ENCODE data around the gene HOXD3.

Gene HOXD3

GRCh38 chr2:176178757-176179295 is 21.7 kb downstream of the HOXD3 start:
- no peak overlapping the region for H3K4me3 Mint-ChIP-seq
- no peak overlapping the region for H3K27ac Mint-ChIP-seq (ENCODE audit: low read depth)
- no peaks in the 10 kb centered on the region for H3K9me3 Mint-ChIP-seq
- H3K4me1 Mint-ChIP-seq, result peaks cover 6% of the 10 kb centered on the region
- DNase-seq (ENCODE audit: low spot score in 2 of 2), result no peak
- H3K27me3 Mint-ChIP-seq, result peaks cover 93% of the 10 kb centered on the region
- ATAC-seq (replicated peaks; ENCODE audit: extremely low read depth, poor library complexity, severe bottlenecking), result no peak
- peaks cover 3% of the 10 kb centered on the region for H3K36me3 Mint-ChIP-seq (ENCODE audit: insufficient read depth)

- Mint-ChIP-seq H3K36me3 (ENCODE audit: insufficient read depth) (peaks cover 2% of the 10 kb centered on the region), H3K4me1 (no peaks in the 10 kb centered on the region), H3K4me3 (no peak overlapping the region), H3K27ac (ENCODE audit: low read depth) (no peak overlapping the region), H3K9me3 (no peaks in the 10 kb centered on the region), H3K27me3 (peaks cover 92% of the 10 kb centered on the region)
- ATAC-seq (replicated peaks; ENCODE audit: extremely low read depth, poor library complexity, severe bottlenecking), result no peak
- DNase-seq (ENCODE audit: low spot score in 2 of 2), result no peak
Observed at GRCh38 chr2:176181551-176181950, 24.4 kb downstream of the HOXD3 start.

- ATAC-seq (replicated peaks; ENCODE audit: extremely low read depth, poor library complexity, severe bottlenecking) (no peak), DNase-seq (ENCODE audit: low spot score in 2 of 2) (no peak)
- peaks cover 3% of the 10 kb centered on the region for H3K36me3 Mint-ChIP-seq (ENCODE audit: insufficient read depth)
- no peak overlapping the region for H3K4me3 Mint-ChIP-seq
- no peaks in the 10 kb centered on the region for H3K9me3 Mint-ChIP-seq
- no peak overlapping the region for H3K27ac Mint-ChIP-seq (ENCODE audit: low read depth)
- H3K4me1 Mint-ChIP-seq, result peaks cover 6% of the 10 kb centered on the region
- H3K27me3 Mint-ChIP-seq, result peaks cover 92% of the 10 kb centered on the region
Observed at GRCh38 chr2:176182671-176183070, 25.6 kb downstream of the HOXD3 start.

GRCh38 chr2:176184749-176185148 is 27.6 kb downstream of the HOXD3 start:
- Mint-ChIP-seq H3K36me3 (ENCODE audit: insufficient read depth) (peaks cover 3% of the 10 kb centered on the region), H3K27ac (ENCODE audit: low read depth) (no peak overlapping the region), H3K27me3 (peaks cover 86% of the 10 kb centered on the region), H3K4me3 (no peak overlapping the region), H3K4me1 (peaks cover 19% of the 10 kb centered on the region), H3K9me3 (no peaks in the 10 kb centered on the region)
- DNase-seq (ENCODE audit: low spot score in 2 of 2), result no peak
- ATAC-seq (replicated peaks; ENCODE audit: extremely low read depth, poor library complexity, severe bottlenecking), result no peak

DNA sequence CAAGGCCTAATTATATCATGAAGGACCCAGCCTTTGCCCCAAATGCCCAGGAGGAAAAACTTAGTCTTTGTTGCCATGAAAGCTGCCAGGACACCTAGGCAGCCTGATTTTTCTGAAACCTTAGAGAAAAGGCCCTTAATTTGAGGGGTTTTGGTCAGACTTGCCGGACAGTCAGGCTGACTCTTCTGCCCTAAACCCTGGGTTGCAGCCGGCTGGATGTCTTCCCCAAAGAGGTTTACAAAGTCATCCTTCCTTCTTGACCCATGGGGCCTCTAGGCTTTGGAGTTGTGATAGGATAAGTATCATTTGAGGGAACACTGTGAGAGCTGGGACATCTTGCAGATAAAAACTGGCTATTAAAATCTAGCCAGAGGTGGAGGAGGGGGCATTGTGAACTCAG is 28.9 kb downstream of the HOXD3 start:
- Mint-ChIP-seq H3K4me3 (no peak overlapping the region), H3K4me1 (peaks cover 20% of the 10 kb centered on the region), H3K36me3 (ENCODE audit: insufficient read depth) (peaks cover 3% of the 10 kb centered on the region), H3K9me3 (no peaks in the 10 kb centered on the region), H3K27me3 (peaks cover 86% of the 10 kb centered on the region), H3K27ac (ENCODE audit: low read depth) (no peak overlapping the region)
- ATAC-seq (replicated peaks; ENCODE audit: extremely low read depth, poor library complexity, severe bottlenecking), result no peak
- no peak for DNase-seq (ENCODE audit: low spot score in 2 of 2)

GRCh38 chr2:176187200-176187898 is 30.2 kb downstream of the HOXD3 start:
- H3K27ac Mint-ChIP-seq (ENCODE audit: low read depth), result no peak overlapping the region
- peak overlapping the region; percentile 82 for H3K4me3 Mint-ChIP-seq
- peaks cover 93% of the 10 kb centered on the region for H3K27me3 Mint-ChIP-seq
- DNase-seq (ENCODE audit: low spot score in 2 of 2) (no peak), ATAC-seq (replicated peaks; ENCODE audit: extremely low read depth, poor library complexity, severe bottlenecking) (no peak)
- H3K4me1 Mint-ChIP-seq, result peaks cover 20% of the 10 kb centered on the region
- no peaks in the 10 kb centered on the region for H3K9me3 Mint-ChIP-seq
- H3K36me3 Mint-ChIP-seq (ENCODE audit: insufficient read depth), result peaks cover 3% of the 10 kb centered on the region

- no peak for DNase-seq (ENCODE audit: low spot score in 2 of 2)
- H3K9me3 Mint-ChIP-seq, result no peaks in the 10 kb centered on the region
- peak within 1 kb of the TSS; percentile 82 for H3K4me3 Mint-ChIP-seq
- peaks cover 20% of the 10 kb centered on the region for H3K4me1 Mint-ChIP-seq
- H3K27ac Mint-ChIP-seq (ENCODE audit: low read depth), result no peak within 1 kb of the TSS
- H3K27me3 Mint-ChIP-seq, result peaks cover 93% of the 10 kb centered on the region
- ATAC-seq (replicated peaks; ENCODE audit: extremely low read depth, poor library complexity, severe bottlenecking), result no peak
- peaks cover 3% of the 10 kb centered on the region for H3K36me3 Mint-ChIP-seq (ENCODE audit: insufficient read depth)
Observed at GRCh38 chr2:176187899-176188773, 31.0 kb downstream of the HOXD3 start, which contains the start of gene HOXD1. Gene HOXD1, plus strand, starts transcription at chr2:176188668. Its CDS starts 134 bp downstream, at chr2:176188802.

DNA sequence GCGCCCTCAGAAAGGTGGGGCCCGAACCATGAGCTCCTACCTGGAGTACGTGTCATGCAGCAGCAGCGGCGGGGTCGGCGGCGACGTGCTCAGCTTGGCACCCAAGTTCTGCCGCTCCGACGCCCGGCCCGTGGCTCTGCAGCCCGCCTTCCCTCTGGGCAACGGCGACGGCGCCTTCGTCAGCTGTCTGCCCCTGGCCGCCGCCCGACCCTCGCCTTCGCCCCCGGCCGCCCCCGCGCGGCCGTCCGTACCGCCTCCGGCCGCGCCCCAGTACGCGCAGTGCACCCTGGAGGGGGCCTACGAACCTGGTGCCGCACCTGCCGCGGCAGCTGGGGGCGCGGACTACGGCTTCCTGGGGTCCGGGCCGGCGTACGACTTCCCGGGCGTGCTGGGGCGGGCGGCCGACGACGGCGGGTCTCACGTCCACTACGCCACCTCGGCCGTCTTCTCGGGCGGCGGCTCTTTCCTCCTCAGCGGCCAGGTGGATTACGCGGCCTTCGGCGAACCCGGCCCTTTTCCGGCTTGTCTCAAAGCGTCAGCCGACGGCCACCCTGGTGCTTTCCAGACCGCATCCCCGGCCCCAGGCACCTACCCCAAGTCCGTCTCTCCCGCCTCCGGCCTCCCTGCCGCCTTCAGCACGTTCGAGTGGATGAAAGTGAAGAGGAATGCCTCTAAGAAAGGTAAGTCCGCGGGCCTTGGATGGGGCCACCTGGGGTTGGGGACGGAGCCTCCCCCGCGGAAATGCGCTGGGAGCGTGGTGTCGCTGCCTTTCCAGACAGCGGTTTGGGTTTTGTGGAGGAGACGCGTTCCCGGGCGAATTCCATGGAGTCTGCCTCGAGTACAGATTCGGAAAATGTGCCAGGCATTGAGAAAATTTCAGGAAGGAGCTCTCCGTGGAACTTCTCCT is 31.9 kb downstream of the HOXD3 start:
- Mint-ChIP-seq H3K27me3 (peaks cover 93% of the 10 kb centered on the region), H3K27ac (ENCODE audit: low read depth) (no peak overlapping the region), H3K9me3 (no peaks in the 10 kb centered on the region), H3K36me3 (ENCODE audit: insufficient read depth) (peaks cover 2% of the 10 kb centered on the region), H3K4me3 (peak overlapping the region; percentile 82), H3K4me1 (peaks cover 20% of the 10 kb centered on the region)
- ATAC-seq (replicated peaks; ENCODE audit: extremely low read depth, poor library complexity, severe bottlenecking), result peak; percentile 32
- DNase-seq (ENCODE audit: low spot score in 2 of 2), result no peak

DNA sequence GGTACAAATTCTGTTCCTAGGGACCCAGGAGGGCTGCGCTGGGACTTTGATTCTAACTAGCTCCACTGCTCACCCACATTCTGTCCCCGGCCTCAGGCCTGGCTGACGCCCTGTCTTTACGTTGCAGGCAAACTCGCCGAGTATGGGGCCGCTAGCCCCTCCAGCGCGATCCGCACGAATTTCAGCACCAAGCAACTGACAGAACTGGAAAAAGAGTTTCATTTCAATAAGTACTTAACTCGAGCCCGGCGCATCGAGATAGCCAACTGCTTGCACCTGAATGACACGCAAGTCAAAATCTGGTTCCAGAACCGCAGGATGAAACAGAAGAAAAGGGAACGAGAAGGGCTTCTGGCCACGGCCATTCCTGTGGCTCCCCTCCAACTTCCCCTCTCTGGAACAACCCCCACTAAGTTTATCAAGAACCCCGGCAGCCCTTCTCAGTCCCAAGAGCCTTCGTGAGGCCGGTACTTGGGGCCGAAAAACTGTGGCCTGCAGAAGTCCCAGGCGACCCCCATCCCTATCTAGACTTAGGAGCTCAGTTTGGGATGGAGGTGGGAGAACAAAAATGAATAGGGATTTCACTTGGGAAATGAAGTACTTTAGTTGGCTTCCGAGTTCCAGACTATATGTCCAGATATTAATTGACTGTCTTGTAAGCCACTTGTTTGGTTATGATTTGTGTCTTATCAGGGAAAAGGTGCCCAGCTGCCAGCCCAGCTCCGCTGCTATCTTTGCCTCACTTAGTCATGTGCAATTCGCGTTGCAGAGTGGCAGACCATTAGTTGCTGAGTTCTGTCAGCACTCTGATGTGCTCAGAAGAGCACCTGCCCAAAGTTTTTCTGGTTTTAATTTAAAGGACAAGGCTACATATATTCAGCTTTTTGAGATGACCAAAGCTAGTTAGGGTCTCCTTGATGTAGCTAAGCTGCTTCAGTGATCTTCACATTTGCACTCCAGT is 32.9 kb downstream of the HOXD3 start:
- H3K36me3 Mint-ChIP-seq (ENCODE audit: insufficient read depth), result peaks cover 2% of the 10 kb centered on the region
- no peaks in the 10 kb centered on the region for H3K9me3 Mint-ChIP-seq
- peak overlapping the region; percentile 82 for H3K4me3 Mint-ChIP-seq

GRCh38 chr2:176192351-176192750 is 35.2 kb downstream of the HOXD3 start:
- Mint-ChIP-seq H3K27ac (ENCODE audit: low read depth) (no peak overlapping the region), H3K36me3 (ENCODE audit: insufficient read depth) (peaks cover 2% of the 10 kb centered on the region)

More for the DNA sequence above, 32.9 kb downstream of the HOXD3 start:
- DNase-seq (ENCODE audit: low spot score in 2 of 2), result no peak
- Mint-ChIP-seq H3K4me1 (peaks cover 20% of the 10 kb centered on the region), H3K27me3 (peaks cover 94% of the 10 kb centered on the region), H3K27ac (ENCODE audit: low read depth) (no peak overlapping the region)
- ATAC-seq (replicated peaks; ENCODE audit: extremely low read depth, poor library complexity, severe bottlenecking), result no peak

DNA sequence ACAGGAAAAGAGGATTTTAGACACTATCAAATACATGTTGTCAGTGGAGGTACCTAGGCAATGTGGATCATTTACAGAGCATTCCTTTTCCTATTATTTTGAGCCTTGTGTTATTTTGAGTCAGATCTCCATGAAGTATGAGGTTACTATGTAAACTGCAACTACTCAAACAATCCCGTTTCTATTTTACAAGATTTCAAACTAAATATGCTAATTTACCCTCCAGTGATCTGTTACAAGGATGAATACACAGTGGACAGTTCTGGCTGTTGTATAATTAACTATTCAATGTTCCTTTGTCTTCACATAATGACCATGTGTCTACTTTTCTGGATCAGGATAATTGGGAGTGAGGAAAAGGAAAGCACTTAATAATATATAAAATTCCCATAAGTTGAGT is 35.9 kb downstream of the HOXD3 start:
- no peak overlapping the region for H3K27ac Mint-ChIP-seq (ENCODE audit: low read depth)
- peaks cover 94% of the 10 kb centered on the region for H3K27me3 Mint-ChIP-seq
- no peak overlapping the region for H3K4me3 Mint-ChIP-seq
- H3K9me3 Mint-ChIP-seq, result no peaks in the 10 kb centered on the region
- no peak for ATAC-seq (replicated peaks; ENCODE audit: extremely low read depth, poor library complexity, severe bottlenecking)
- H3K4me1 Mint-ChIP-seq, result peaks cover 10% of the 10 kb centered on the region
- H3K36me3 Mint-ChIP-seq (ENCODE audit: insufficient read depth), result no peaks in the 10 kb centered on the region
- DNase-seq (ENCODE audit: low spot score in 2 of 2), result no peak

More at GRCh38 chr2:176192351-176192750, 35.2 kb downstream of the HOXD3 start:
- DNase-seq (ENCODE audit: low spot score in 2 of 2), result no peak
- peaks cover 17% of the 10 kb centered on the region for H3K4me1 Mint-ChIP-seq
- ATAC-seq (replicated peaks; ENCODE audit: extremely low read depth, poor library complexity, severe bottlenecking), result no peak
- H3K4me3 Mint-ChIP-seq, result no peak overlapping the region
- H3K27me3 Mint-ChIP-seq, result peaks cover 94% of the 10 kb centered on the region
- H3K9me3 Mint-ChIP-seq, result no peaks in the 10 kb centered on the region
